Duodenal mucosa (tissue), 2 donors: ENCODE data around the gene CPD.

Experiments used
- H3K27ac ChIP-seq: one replicate; pipeline ENCODE4 v1.7.0; 2013; ENCODE audit warnings: low read depth, low read length
- H3K27me3 ChIP-seq, 2 donors: one replicate each; pipeline ENCODE4 v1.7.0; 2013; ENCODE audit warnings: low read length in 2 of 2, control low read depth in 1 of 2; ENCODE audit not compliant: insufficient read depth in 2 of 2, control insufficient read depth in 1 of 2
- H3K36me3 ChIP-seq, 2 donors: one replicate each; pipeline ENCODE4 v1.7.0; 2013; ENCODE audit warnings: low read length in 2 of 2, control low read depth in 1 of 2; ENCODE audit not compliant: insufficient read depth in 2 of 2, control insufficient read depth in 1 of 2
- H3K4me1 ChIP-seq, 2 donors: one replicate each; pipeline ENCODE4 v1.7.0; 2013; ENCODE audit warnings: low read length in 2 of 2, control low read depth in 1 of 2; ENCODE audit not compliant: insufficient read depth in 2 of 2, control insufficient read depth in 1 of 2
- H3K4me3 ChIP-seq, 2 donors: one replicate each; pipeline ENCODE4 v1.7.0; 2013; ENCODE audit warnings: low read length in 2 of 2, low read depth in 1 of 2
- H3K9ac ChIP-seq, 2 donors: one replicate each; pipeline ENCODE4 v1.7.0; 2013; ENCODE audit warnings: low read length in 2 of 2, low read depth in 1 of 2
- H3K9me3 ChIP-seq, 2 donors: one replicate each; pipeline ENCODE4 v1.7.0; 2013; ENCODE audit warnings: low read length in 2 of 2, control low read depth in 1 of 2; ENCODE audit not compliant: control insufficient read depth in 1 of 2

Gene CPD

GRCh38 chr17:30352240-30352814 lies 26.4 kb upstream of the CPD start:
- no peak overlapping the region for H3K27ac ChIP-seq
- no peak overlapping the region for H3K4me3 ChIP-seq
- H3K27me3 ChIP-seq = no peaks in the 10 kb centered on the region
- no peaks in the 10 kb centered on the region for H3K36me3 ChIP-seq
- peaks cover 0 to 9% of the 10 kb centered on the region in 2 donors for H3K4me1 ChIP-seq
- H3K9me3 ChIP-seq = no peaks in the 10 kb centered on the region
- H3K9ac ChIP-seq = no peak overlapping the region

GRCh38 chr17:30354701-30355100 lies 24.0 kb upstream of the CPD start:
- Histone ChIP-seq H3K27me3 (no peaks in the 10 kb centered on the region), H3K9ac (no peak overlapping the region), H3K9me3 (no peaks in the 10 kb centered on the region), H3K36me3 (no peaks in the 10 kb centered on the region), H3K4me3 (no peak overlapping the region), H3K27ac (no peak overlapping the region), H3K4me1 (peaks cover 0 to 4% of the 10 kb centered on the region in 2 donors)

- Histone ChIP-seq H3K27me3 (no peaks in the 10 kb centered on the region), H3K27ac (no peak overlapping the region), H3K36me3 (no peaks in the 10 kb centered on the region), H3K4me3 (no peak overlapping the region), H3K9me3 (peaks cover 3 to 5% of the 10 kb centered on the region in 2 donors), H3K4me1 (peaks cover 0 to 4% of the 10 kb centered on the region in 2 donors), H3K9ac (no peak overlapping the region)
Measured at GRCh38 chr17:30357476-30357875, 21.3 kb upstream of the CPD start.

GRCh38 chr17:30358055-30358760 lies 20.5 kb upstream of the CPD start:
- Histone ChIP-seq H3K4me1 (peaks cover 0 to 11% of the 10 kb centered on the region in 2 donors), H3K4me3 (no peak overlapping the region), H3K27me3 (no peaks in the 10 kb centered on the region)

GRCh38 chr17:30360086-30360808 lies 18.5 kb upstream of the CPD start:
- H3K4me1 ChIP-seq = peaks cover 0 to 12% of the 10 kb centered on the region in 2 donors
- H3K4me3 ChIP-seq = no peak overlapping the region
- no peaks in the 10 kb centered on the region for H3K36me3 ChIP-seq
- peaks cover 3 to 5% of the 10 kb centered on the region in 2 donors for H3K9me3 ChIP-seq
- no peak overlapping the region for H3K27ac ChIP-seq
- no peak overlapping the region for H3K9ac ChIP-seq
- no peaks in the 10 kb centered on the region for H3K27me3 ChIP-seq

More at GRCh38 chr17:30358055-30358760, 20.5 kb upstream of the CPD start:
- H3K27ac ChIP-seq = no peak overlapping the region
- H3K9me3 ChIP-seq = peaks cover 3 to 5% of the 10 kb centered on the region in 2 donors
- H3K36me3 ChIP-seq = no peaks in the 10 kb centered on the region
- H3K9ac ChIP-seq = no peak overlapping the region

GRCh38 chr17:30361766-30362279 lies 16.9 kb upstream of the CPD start:
- H3K27ac ChIP-seq = no peak overlapping the region
- H3K4me1 ChIP-seq = peaks cover 0 to 12% of the 10 kb centered on the region in 2 donors
- no peaks in the 10 kb centered on the region for H3K27me3 ChIP-seq
- H3K36me3 ChIP-seq = no peaks in the 10 kb centered on the region
- H3K9me3 ChIP-seq = peaks cover 3 to 5% of the 10 kb centered on the region in 2 donors
- H3K4me3 ChIP-seq = no peak overlapping the region
- H3K9ac ChIP-seq = no peak overlapping the region

GRCh38 chr17:30363715-30364202 lies 15.0 kb upstream of the CPD start:
- Histone ChIP-seq H3K4me3 (no peak overlapping the region), H3K27me3 (no peaks in the 10 kb centered on the region), H3K36me3 (no peaks in the 10 kb centered on the region), H3K4me1 (peaks cover 0 to 9% of the 10 kb centered on the region in 2 donors), H3K27ac (no peak overlapping the region), H3K9ac (no peak overlapping the region), H3K9me3 (peaks cover 3 to 5% of the 10 kb centered on the region in 2 donors)

GRCh38 chr17:30366536-30366935 lies 12.2 kb upstream of the CPD start:
- H3K4me1 ChIP-seq = peaks cover 15 to 22% of the 10 kb centered on the region in 2 donors
- H3K4me3 ChIP-seq = no peak overlapping the region
- peaks cover 0 to 5% of the 10 kb centered on the region in 2 donors for H3K9me3 ChIP-seq
- no peaks in the 10 kb centered on the region for H3K27me3 ChIP-seq
- no peak overlapping the region for H3K9ac ChIP-seq
- H3K27ac ChIP-seq = no peak overlapping the region
- no peaks in the 10 kb centered on the region for H3K36me3 ChIP-seq

- no peaks in the 10 kb centered on the region for H3K9me3 ChIP-seq
- no peak overlapping the region for H3K4me3 ChIP-seq
- H3K9ac ChIP-seq = no peak overlapping the region
- no peak overlapping the region for H3K27ac ChIP-seq
- H3K36me3 ChIP-seq = no peaks in the 10 kb centered on the region
- H3K27me3 ChIP-seq = no peaks in the 10 kb centered on the region
- peaks cover 13 to 15% of the 10 kb centered on the region in 2 donors for H3K4me1 ChIP-seq
Measured at GRCh38 chr17:30368912-30369720, 9.6 kb upstream of the CPD start.
